Measurements from ENCODE around the gene FNDC5.

DNA sequence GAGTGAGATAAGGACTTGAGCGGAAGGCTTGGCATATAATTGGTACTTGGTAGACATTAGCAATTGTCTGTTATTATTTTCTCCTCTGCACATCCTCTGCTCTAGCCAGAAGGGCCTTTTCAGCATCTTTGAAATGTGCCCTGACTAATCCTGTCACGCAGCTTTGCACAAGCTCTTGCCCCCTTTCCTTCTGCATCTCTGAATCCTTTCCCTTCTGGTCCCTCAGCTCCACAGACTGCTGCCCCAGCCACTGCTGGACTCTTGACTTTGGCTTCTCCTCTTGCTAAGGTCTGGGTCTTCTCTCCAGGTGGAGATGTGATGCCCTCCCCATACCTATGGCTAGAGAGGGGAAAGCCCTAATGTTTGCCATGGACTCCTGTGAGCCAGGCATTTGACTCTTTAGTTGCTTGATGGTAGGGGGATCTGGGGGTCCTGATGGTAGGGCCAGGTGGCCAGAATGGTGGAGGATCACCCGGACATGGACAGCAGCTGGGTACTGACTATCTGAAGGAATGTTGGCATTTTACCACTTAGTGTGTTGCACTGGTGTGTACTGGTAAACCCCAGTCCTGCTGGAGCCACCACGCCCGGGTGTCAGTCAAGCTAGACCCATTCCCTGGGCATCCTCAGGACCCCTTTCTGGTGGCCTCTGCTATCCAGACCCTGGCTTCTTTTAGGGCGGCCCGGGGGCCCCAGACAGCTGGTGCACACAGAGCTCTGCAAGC is 20.0 kb upstream of the FNDC5 start:
- TF ChIP-seq, protein P1, sequence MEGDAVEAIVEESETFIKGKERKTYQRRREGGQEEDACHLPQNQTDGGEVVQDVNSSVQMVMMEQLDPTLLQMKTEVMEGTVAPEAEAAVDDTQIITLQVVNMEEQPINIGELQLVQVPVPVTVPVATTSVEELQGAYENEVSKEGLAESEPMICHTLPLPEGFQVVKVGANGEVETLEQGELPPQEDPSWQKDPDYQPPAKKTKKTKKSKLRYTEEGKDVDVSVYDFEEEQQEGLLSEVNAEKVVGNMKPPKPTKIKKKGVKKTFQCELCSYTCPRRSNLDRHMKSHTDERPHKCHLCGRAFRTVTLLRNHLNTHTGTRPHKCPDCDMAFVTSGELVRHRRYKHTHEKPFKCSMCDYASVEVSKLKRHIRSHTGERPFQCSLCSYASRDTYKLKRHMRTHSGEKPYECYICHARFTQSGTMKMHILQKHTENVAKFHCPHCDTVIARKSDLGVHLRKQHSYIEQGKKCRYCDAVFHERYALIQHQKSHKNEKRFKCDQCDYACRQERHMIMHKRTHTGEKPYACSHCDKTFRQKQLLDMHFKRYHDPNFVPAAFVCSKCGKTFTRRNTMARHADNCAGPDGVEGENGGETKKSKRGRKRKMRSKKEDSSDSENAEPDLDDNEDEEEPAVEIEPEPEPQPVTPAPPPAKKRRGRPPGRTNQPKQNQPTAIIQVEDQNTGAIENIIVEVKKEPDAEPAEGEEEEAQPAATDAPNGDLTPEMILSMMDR (optimal IDR thresholded peaks at IDR 0.05 in 1 of 3, IDR thresholded peaks at IDR 0.05 in 1 of 3, conservative IDR thresholded peaks at IDR 0.05 in 1 of 3; ENCODE audit: extremely low read depth in 1 of 3, insufficient read depth in 2 of 3, low read length in 3 of 3), result no peak
- TF ChIP-seq EZH2 (IDR thresholded peaks at IDR 0.05; ENCODE audit: low read length), result no peak

Measured in keratinocyte (primary cell).